ENCODE measurements around the gene HMGN4. TPM values are rescaled to one million over a fixed set of nuclear protein-coding genes. Genes with fewer than 3 reads are reported as not detected.

Gene HMGN4
- total and polyA plus RNA-seq, 9 of the 15 experiments (the other 6 are each of a cell fraction or from before 2014, with no cell fraction given) = 35.4 to 134 (median 94.1) TPM

GRCh38 chr6:26556263-26557070, 18.3 kb downstream of the HMGN4 start (continued):
- TF ChIP-seq ILF3 (IDR thresholded peaks at IDR 0.05; ENCODE audit: borderline replicate concordance) = no peak
- TF ChIP-seq NELFE (IDR thresholded peaks at IDR 0.05; ENCODE audit: insufficient read depth, insufficient read length) = no peak
- TF ChIP-seq, protein P1, sequence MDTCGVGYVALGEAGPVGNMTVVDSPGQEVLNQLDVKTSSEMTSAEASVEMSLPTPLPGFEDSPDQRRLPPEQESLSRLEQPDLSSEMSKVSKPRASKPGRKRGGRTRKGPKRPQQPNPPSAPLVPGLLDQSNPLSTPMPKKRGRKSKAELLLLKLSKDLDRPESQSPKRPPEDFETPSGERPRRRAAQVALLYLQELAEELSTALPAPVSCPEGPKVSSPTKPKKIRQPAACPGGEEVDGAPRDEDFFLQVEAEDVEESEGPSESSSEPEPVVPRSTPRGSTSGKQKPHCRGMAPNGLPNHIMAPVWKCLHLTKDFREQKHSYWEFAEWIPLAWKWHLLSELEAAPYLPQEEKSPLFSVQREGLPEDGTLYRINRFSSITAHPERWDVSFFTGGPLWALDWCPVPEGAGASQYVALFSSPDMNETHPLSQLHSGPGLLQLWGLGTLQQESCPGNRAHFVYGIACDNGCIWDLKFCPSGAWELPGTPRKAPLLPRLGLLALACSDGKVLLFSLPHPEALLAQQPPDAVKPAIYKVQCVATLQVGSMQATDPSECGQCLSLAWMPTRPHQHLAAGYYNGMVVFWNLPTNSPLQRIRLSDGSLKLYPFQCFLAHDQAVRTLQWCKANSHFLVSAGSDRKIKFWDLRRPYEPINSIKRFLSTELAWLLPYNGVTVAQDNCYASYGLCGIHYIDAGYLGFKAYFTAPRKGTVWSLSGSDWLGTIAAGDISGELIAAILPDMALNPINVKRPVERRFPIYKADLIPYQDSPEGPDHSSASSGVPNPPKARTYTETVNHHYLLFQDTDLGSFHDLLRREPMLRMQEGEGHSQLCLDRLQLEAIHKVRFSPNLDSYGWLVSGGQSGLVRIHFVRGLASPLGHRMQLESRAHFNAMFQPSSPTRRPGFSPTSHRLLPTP (IDR thresholded peaks at IDR 0.05; ENCODE audit: borderline replicate concordance, extremely low read depth, insufficient read length) = peak; percentile 88
- TF ChIP-seq SLC30A9 (CRISPR knock-in tag; IDR thresholded peaks at IDR 0.05) = no peak
- TF ChIP-seq EGR1 (conservative IDR thresholded peaks at IDR 0.05) = no peak
- no peak for TF ChIP-seq NFYB (IDR thresholded peaks at IDR 0.05; ENCODE audit: extremely low read depth, insufficient read length)
- TF ChIP-seq FOS (IDR thresholded peaks at IDR 0.05; ENCODE audit: extremely low read depth, insufficient read length) = no peak
- TF ChIP-seq ZBTB7A (IDR thresholded peaks at IDR 0.05; ENCODE audit: borderline replicate concordance, control insufficient read depth, low read depth, low read length) = 0 out of 2 replicates have a peak, but pooled peaks have one; percentile 57
- no peak for TF ChIP-seq MCM3 (IDR thresholded peaks at IDR 0.05)
- no peak for TF ChIP-seq ETV5 (CRISPR knock-in tag; IDR thresholded peaks at IDR 0.05; ENCODE audit: low read depth)
- TF ChIP-seq BMI1 (IDR thresholded peaks at IDR 0.05; ENCODE audit: low read length) = no peak
- no peak for TF ChIP-seq NFXL1 (CRISPR knock-in tag; IDR thresholded peaks at IDR 0.05)
- TF ChIP-seq HDGF (IDR thresholded peaks at IDR 0.05) = no peak; the same call in 1 of the 2 replicates
- TF ChIP-seq PRMT5 (CRISPR knock-in tag; IDR thresholded peaks at IDR 0.05) = no peak
- no peak for TF ChIP-seq ZNF133 (CRISPR knock-in tag; IDR thresholded peaks at IDR 0.05)
- TF ChIP-seq, protein P2, sequence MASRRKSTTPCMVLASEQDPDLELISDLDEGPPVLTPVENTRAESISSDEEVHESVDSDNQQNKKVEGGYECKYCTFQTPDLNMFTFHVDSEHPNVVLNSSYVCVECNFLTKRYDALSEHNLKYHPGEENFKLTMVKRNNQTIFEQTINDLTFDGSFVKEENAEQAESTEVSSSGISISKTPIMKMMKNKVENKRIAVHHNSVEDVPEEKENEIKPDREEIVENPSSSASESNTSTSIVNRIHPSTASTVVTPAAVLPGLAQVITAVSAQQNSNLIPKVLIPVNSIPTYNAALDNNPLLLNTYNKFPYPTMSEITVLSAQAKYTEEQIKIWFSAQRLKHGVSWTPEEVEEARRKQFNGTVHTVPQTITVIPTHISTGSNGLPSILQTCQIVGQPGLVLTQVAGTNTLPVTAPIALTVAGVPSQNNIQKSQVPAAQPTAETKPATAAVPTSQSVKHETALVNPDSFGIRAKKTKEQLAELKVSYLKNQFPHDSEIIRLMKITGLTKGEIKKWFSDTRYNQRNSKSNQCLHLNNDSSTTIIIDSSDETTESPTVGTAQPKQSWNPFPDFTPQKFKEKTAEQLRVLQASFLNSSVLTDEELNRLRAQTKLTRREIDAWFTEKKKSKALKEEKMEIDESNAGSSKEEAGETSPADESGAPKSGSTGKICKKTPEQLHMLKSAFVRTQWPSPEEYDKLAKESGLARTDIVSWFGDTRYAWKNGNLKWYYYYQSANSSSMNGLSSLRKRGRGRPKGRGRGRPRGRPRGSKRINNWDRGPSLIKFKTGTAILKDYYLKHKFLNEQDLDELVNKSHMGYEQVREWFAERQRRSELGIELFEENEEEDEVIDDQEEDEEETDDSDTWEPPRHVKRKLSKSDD (conservative IDR thresholded peaks at IDR 0.05; ENCODE audit: low read length) = no peak
- TF ChIP-seq, protein P3, sequence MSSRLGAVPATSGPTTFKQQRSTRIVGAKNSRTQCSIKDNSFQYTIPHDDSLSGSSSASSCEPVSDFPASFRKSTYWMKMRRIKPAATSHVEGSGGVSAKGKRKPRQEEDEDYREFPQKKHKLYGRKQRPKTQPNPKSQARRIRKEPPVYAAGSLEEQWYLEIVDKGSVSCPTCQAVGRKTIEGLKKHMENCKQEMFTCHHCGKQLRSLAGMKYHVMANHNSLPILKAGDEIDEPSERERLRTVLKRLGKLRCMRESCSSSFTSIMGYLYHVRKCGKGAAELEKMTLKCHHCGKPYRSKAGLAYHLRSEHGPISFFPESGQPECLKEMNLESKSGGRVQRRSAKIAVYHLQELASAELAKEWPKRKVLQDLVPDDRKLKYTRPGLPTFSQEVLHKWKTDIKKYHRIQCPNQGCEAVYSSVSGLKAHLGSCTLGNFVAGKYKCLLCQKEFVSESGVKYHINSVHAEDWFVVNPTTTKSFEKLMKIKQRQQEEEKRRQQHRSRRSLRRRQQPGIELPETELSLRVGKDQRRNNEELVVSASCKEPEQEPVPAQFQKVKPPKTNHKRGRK (tag; IDR thresholded peaks at IDR 0.05) = no peak
- no peak for TF ChIP-seq ZNF239 (CRISPR knock-in tag; IDR thresholded peaks at IDR 0.05)
- peak in 1 of 2 experiments; percentile 84 for TF ChIP-seq NCOA2 (IDR thresholded peaks at IDR 0.05; ENCODE audit: partially characterized antibody in 2 of 2)
- 0 out of 2 replicates have a peak, but pooled peaks have one; percentile 23 for TF ChIP-seq HINFP (tag; conservative IDR thresholded peaks at IDR 0.05; ENCODE audit: low read depth)

Data from K562 (cell line).